Smooth muscle cell (in vitro differentiated cells): ENCODE measurements around the gene BFSP2. TPM values are rescaled to one million over a fixed set of nuclear protein-coding genes. Genes with fewer than 3 reads are reported as not detected.

Source experiments
- DNase-seq: peaks from one replicate; lab custom pipeline; 2025; ENCODE audit not compliant: unreplicated experiment; lab: John Stamatoyannopoulos, UW
- H2AFZ ChIP-seq: fragments of 200-600 bp; sonication (generic); 2 replicates; pipeline ENCODE4 v1.6.0; 2016; ENCODE audit warnings: antibody characterized with exemption, low read depth, mild to moderate bottlenecking
- H3F3A ChIP-seq: fragments of 200-600 bp; sonication (generic); 2 replicates; pipeline ENCODE4 v1.6.0; 2017; ENCODE audit warnings: antibody characterized with exemption, low read depth
- H3K27ac ChIP-seq: fragments of 200-600 bp; sonication (generic); 2 replicates; pipeline ENCODE4 v1.5.1; 2016; ENCODE audit warnings: low read depth, mild to moderate bottlenecking
- H3K27me3 ChIP-seq: fragments of 200-600 bp; sonication (generic); 2 replicates; pipeline ENCODE4 v1.6.1; 2016; ENCODE audit warnings: low read depth, mild to moderate bottlenecking
- H3K36me3 ChIP-seq: fragments of 200-600 bp; sonication (generic); 2 replicates; pipeline ENCODE4 v1.5.1; 2016; ENCODE audit warnings: low read depth
- H3K4me1 ChIP-seq: fragments of 200-600 bp; sonication (generic); 2 replicates; pipeline ENCODE4 v1.5.1; 2016; ENCODE audit warnings: low read depth
- H3K4me2 ChIP-seq: fragments of 200-600 bp; sonication (generic); 2 replicates; pipeline ENCODE4 v1.6.0; 2016; ENCODE audit warnings: mild to moderate bottlenecking
- H3K4me3 ChIP-seq: fragments of 200-600 bp; sonication (generic); 2 replicates; pipeline ENCODE4 v1.5.1; 2016; ENCODE audit warnings: mild to moderate bottlenecking
- H3K79me2 ChIP-seq: fragments of 200-600 bp; sonication (generic); 2 replicates; pipeline ENCODE4 v1.6.0; 2016; ENCODE audit warnings: low read depth, mild to moderate bottlenecking
- H3K9ac ChIP-seq: fragments of 200-600 bp; sonication (generic); 2 replicates; pipeline ENCODE4 v1.6.0; 2016; ENCODE audit warnings: low read depth
- H3K9me3 ChIP-seq: fragments of 200-600 bp; sonication (generic); replicated peaks from 2 replicates; pipeline ENCODE4 v1.5.1; 2016; ENCODE audit warnings: low read depth
- H4K20me1 ChIP-seq: fragments of 200-600 bp; sonication (generic); 2 replicates; pipeline ENCODE4 v1.6.0; 2016; ENCODE audit warnings: low read depth
- CTCF ChIP-seq: fragments of 200-600 bp; sonication (generic); IDR thresholded peaks from 2 replicates; pipeline ENCODE4 v1.5.1; 2017; ENCODE audit warnings: borderline replicate concordance, mild to moderate bottlenecking, antibody characterized with exemption; ENCODE audit not compliant: insufficient read depth, poor library complexity, severe bottlenecking
- WGBS: methylation state at CpG from one replicate; pipeline ENCODE4 v1.1.7; 2016; ENCODE audit warnings: low lambda C conversion rate; 5-methylcytosine and 5-hydroxymethylcytosine counted together
- polyA plus RNA-seq: library from polyadenylated mRNA; unstranded; fragments of >200 nt; fragmentation: Nextera tagmentation; extraction: Ambion mirVana; gene quantifications from 2 replicates; pipeline ENCODE4 v1.2.1, GENCODE V29; 2016
- total RNA-seq: library from RNA; depleted of rRNA; stranded (reverse); fragments of >200 nt; gene quantifications from 2 replicates; pipeline ENCODE4 v1.2.3, GENCODE V29; 2014

Gene BFSP2
- total and polyA plus RNA-seq, 2 experiments from 2014 or later, result not detected

- Histone ChIP-seq H3K36me3 (no peaks in the 10 kb centered on the region), H3K27me3 (no peaks in the 10 kb centered on the region), H2AFZ (no peak overlapping the region), H3K4me2 (no peak overlapping the region), H4K20me1 (no peaks in the 10 kb centered on the region), H3K4me1 (no peaks in the 10 kb centered on the region), H3K27ac (no peak overlapping the region), H3K79me2 (no peaks in the 10 kb centered on the region), H3F3A (no peaks in the 10 kb centered on the region), H3K9ac (no peak overlapping the region), H3K4me3 (no peak overlapping the region), H3K9me3 (no peaks in the 10 kb centered on the region)
- no peak for TF ChIP-seq CTCF
- 79% methylated on average over 4 of the region's 4 CpGs for WGBS
- no peak for DNase-seq
Observed at GRCh38 chr3:133444423-133444774, 44.5 kb downstream of the BFSP2 start.

GRCh38 chr3:133445108-133445507 lies 45.3 kb downstream of the BFSP2 start:
- 86% methylated on average over 2 of the region's 2 CpGs for WGBS
- DNase-seq, result no peak
- Histone ChIP-seq H2AFZ (no peak overlapping the region), H3K36me3 (no peaks in the 10 kb centered on the region), H3F3A (no peaks in the 10 kb centered on the region), H3K4me1 (no peaks in the 10 kb centered on the region), H3K4me3 (no peak overlapping the region), H3K79me2 (no peaks in the 10 kb centered on the region), H3K27ac (no peak overlapping the region), H4K20me1 (no peaks in the 10 kb centered on the region), H3K27me3 (no peaks in the 10 kb centered on the region), H3K9me3 (no peaks in the 10 kb centered on the region), H3K4me2 (no peak overlapping the region), H3K9ac (no peak overlapping the region)
- TF ChIP-seq CTCF, result no peak

GRCh38 chr3:133447750-133448477 lies 48.1 kb downstream of the BFSP2 start:
- Histone ChIP-seq H3K4me2 (no peak overlapping the region), H4K20me1 (no peaks in the 10 kb centered on the region), H3K27ac (no peak overlapping the region), H3K79me2 (no peaks in the 10 kb centered on the region), H2AFZ (no peak overlapping the region), H3K4me1 (peaks cover 7% of the 10 kb centered on the region), H3K27me3 (no peaks in the 10 kb centered on the region), H3K9me3 (no peaks in the 10 kb centered on the region), H3F3A (peaks cover 8% of the 10 kb centered on the region), H3K9ac (no peak overlapping the region), H3K4me3 (no peak overlapping the region), H3K36me3 (no peaks in the 10 kb centered on the region)
- no peak for TF ChIP-seq CTCF
- no peak for DNase-seq
- WGBS, result 79% methylated on average over 4 of the region's 4 CpGs
